Upper lobe of right lung (tissue), 1 donor: ENCODE results near the gene IFT172. TPM values are rescaled to one million over a fixed set of nuclear protein-coding genes. Genes with fewer than 3 reads are reported as not detected.

Experiments
- ATAC-seq: fragments of 200-7000 bp; cut with Tn5 transposase; one replicate; pipeline ENCODE4 v1.9.1; 2020; ENCODE audit warnings: mild to moderate bottlenecking, moderate library complexity
- DNase-seq: peaks from one replicate; pipeline ENCODE4 v3.0.0-alpha.2; 2020
- H3K27ac ChIP-seq: fragments of 200-600 bp; one replicate; pipeline ENCODE4 v1.8.0; 2022
- H3K27me3 ChIP-seq: fragments of 200-600 bp; one replicate; pipeline ENCODE4 v1.8.0; 2022; ENCODE audit warnings: mild to moderate bottlenecking
- H3K36me3 ChIP-seq: fragments of 200-600 bp; one replicate; pipeline ENCODE4 v1.8.0; 2022
- H3K4me1 ChIP-seq: fragments of 200-600 bp; one replicate; pipeline ENCODE4 v1.8.0; 2022
- H3K4me3 ChIP-seq: fragments of 200-600 bp; one replicate; pipeline ENCODE4 v1.8.0; 2022; ENCODE audit warnings: mild to moderate bottlenecking
- H3K9me3 ChIP-seq: fragments of 200-600 bp; one replicate; pipeline ENCODE4 v1.8.0; 2022
- intact Hi-C: fragments of 100-400 bp; cut with DNase I; formaldehyde crosslinking; loops from one replicate; pipeline ENCODE4 v1.11.0; 2022
- total RNA-seq: library from RNA; stranded (reverse); fragmentation: NEBNext Ultra II Directional; extraction: Animal tissue kit (Norgen Biotek cat#: 25700); gene quantifications from one replicate; pipeline ENCODE4 v1.2.1, GENCODE V29; 2021
- TF ChIP-seq, protein P1 (sequence below): fragments of 200-600 bp; IDR thresholded peaks from one replicate; pipeline ENCODE4 v1.8.0; 2022; ENCODE audit warnings: antibody characterized with exemption
- donor health status: DM: no; HTN: yes; CAD: no; lungs with severe emphysema.

The IFT172 gene
- total RNA-seq, 1 donor from 2014 or later: 19.2 TPM

DNA sequence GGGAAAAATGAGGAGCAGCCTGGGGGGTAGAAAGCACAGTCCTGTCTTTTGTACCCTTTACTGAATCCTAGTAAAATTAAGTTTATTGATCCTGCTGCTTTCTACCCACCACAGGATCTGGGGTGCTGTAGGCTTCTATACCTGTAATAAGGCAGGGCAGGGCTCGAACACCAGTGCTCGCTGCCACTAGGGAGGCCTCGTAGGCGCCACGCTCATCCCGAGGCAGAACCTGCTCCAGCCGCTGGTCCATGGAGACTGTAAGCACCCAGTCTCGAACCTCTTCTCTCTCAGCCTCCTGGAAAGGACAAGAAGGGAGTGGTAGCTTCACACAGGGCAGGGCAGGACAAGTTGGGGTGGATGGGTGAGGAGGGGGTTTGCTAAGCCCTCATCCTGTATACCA lies 44.4 kb downstream of the IFT172 start:
- no peaks in the 10 kb centered on the region for H3K27me3 ChIP-seq
- no peak overlapping the region for H3K4me3 ChIP-seq
- TF ChIP-seq, protein P1, sequence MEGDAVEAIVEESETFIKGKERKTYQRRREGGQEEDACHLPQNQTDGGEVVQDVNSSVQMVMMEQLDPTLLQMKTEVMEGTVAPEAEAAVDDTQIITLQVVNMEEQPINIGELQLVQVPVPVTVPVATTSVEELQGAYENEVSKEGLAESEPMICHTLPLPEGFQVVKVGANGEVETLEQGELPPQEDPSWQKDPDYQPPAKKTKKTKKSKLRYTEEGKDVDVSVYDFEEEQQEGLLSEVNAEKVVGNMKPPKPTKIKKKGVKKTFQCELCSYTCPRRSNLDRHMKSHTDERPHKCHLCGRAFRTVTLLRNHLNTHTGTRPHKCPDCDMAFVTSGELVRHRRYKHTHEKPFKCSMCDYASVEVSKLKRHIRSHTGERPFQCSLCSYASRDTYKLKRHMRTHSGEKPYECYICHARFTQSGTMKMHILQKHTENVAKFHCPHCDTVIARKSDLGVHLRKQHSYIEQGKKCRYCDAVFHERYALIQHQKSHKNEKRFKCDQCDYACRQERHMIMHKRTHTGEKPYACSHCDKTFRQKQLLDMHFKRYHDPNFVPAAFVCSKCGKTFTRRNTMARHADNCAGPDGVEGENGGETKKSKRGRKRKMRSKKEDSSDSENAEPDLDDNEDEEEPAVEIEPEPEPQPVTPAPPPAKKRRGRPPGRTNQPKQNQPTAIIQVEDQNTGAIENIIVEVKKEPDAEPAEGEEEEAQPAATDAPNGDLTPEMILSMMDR: no peak
- H3K4me1 ChIP-seq: no peaks in the 10 kb centered on the region
- peaks cover 43% of the 10 kb centered on the region for H3K36me3 ChIP-seq
- ATAC-seq (no peak), DNase-seq (no peak)
- intact Hi-C loops: no loop called here
- H3K27ac ChIP-seq: no peak overlapping the region
- H3K9me3 ChIP-seq: no peaks in the 10 kb centered on the region

DNA sequence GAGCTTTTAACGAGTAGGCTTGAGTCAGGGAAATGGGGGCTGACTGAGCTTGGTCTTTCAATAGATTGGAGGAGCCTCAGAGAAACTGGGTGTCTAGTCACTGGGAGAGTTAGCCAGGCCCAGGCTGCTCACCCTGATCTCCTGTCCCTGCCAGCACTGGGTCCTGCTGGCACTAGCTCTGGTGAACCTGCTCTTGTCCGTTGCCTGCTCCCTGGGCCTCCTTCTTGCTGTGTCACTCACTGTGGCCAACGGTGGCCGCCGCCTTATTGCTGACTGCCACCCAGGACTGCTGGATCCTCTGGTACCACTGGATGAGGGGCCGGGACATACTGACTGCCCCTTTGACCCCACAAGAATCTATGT lies 46.6 kb downstream of the IFT172 start:
- intact Hi-C loops: no loop called here
- ATAC-seq (peak; percentile 1), DNase-seq (no peak)
- Histone ChIP-seq H3K36me3 (peaks cover 49% of the 10 kb centered on the region), H3K9me3 (no peaks in the 10 kb centered on the region), H3K27ac (peak overlapping the region; percentile 58), H3K27me3 (no peaks in the 10 kb centered on the region), H3K4me3 (peak overlapping the region; percentile 41), H3K4me1 (no peaks in the 10 kb centered on the region)
- TF ChIP-seq, protein P1: no peak

DNA sequence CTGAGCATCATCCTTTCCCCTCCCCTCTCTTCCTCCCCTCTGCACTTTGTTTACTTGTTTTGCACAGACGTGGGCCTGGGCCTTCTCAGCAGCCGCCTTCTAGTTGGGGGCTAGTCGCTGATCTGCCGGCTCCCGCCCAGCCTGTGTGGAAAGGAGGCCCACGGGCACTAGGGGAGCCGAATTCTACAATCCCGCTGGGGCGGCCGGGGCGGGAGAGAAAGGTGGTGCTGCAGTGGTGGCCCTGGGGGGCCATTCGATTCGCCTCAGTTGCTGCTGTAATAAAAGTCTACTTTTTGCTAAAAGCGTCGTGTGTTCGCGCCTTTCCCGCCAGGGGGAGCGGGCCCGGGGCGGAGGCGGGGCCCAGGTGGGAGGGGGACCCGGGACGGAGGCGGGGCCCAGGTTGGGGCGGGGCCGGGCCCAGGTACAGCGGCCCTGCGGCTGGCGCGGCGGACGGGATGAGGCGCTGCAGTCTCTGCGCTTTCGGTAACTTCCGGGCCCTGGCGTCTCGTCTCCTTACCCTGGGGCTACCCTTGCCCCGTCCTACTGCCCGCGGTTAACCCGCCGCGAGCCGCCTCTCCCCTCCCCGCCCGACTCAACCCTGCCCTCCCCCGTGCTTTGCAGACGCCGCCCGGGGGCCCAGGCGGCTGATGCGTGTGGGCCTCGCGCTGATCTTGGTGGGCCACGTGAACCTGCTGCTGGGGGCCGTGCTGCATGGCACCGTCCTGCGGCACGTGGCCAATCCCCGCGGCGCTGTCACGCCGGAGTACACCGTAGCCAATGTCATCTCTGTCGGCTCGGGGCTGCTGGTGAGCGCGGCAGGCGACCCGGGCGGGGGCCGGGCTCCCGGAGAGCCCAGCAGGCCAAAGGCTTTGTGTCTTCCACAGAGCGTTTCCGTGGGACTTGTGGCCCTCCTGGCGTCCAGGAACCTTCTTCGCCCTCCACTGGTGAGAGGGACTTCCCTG lies 47.3 kb downstream of the IFT172 start, which contains the start of gene KRTCAP3:
TSS of gene KRTCAP3 (plus strand) at position 424 of the 962 bp plus-strand sequence. CDS start at position 456, 32 bp downstream.
- Histone ChIP-seq H3K4me1 (no peaks in the 10 kb centered on the region), H3K36me3 (peaks cover 49% of the 10 kb centered on the region), H3K9me3 (no peaks in the 10 kb centered on the region), H3K27me3 (no peaks in the 10 kb centered on the region), H3K27ac (peak within 1 kb of the TSS; percentile 58), H3K4me3 (peak within 1 kb of the TSS; percentile 41)
- intact Hi-C loops: no loop called here
- ATAC-seq: peak; percentile 96
- peak; percentile 88 for DNase-seq
- TF ChIP-seq, protein P1: peak; percentile 20

DNA sequence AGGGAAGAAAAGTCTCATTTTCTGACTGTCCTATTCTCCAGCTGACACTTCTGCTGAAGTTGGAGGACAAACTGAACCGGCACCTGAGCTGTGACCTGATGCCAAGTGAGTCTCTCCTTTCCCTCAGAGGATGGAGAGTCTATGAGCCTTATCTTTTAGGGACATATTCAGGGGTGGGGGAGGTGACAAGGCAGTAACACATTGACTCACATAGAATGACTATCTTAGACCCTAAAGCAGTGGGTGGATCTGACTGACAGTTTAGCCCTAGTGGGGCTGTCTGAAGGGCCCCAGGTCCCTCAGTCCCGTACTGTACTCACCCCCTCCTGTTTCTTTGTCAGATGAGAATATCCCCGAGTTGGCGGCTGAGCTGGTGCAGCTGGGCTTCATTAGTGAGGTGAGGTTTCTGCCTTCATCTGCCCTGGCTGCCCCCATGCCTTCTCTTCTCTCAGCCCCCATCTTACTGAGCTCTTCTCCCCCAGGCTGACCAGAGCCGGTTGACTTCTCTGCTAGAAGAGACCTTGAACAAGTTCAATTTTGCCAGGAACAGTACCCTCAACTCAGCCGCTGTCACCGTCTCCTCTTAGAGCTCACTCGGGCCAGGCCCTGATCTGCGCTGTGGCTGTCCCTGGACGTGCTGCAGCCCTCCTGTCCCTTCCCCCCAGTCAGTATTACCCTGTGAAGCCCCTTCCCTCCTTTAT lies 48.2 kb downstream of the IFT172 start:
- intact Hi-C loops: no loop called here
- no peak overlapping the region for H3K4me3 ChIP-seq
- H3K27me3 ChIP-seq: no peaks in the 10 kb centered on the region
- DNase-seq (no peak), ATAC-seq (no peak)
- no peaks in the 10 kb centered on the region for H3K9me3 ChIP-seq
- no peak overlapping the region for H3K27ac ChIP-seq
- H3K4me1 ChIP-seq: no peaks in the 10 kb centered on the region
- TF ChIP-seq, protein P1: no peak
- peaks cover 57% of the 10 kb centered on the region for H3K36me3 ChIP-seq

DNA sequence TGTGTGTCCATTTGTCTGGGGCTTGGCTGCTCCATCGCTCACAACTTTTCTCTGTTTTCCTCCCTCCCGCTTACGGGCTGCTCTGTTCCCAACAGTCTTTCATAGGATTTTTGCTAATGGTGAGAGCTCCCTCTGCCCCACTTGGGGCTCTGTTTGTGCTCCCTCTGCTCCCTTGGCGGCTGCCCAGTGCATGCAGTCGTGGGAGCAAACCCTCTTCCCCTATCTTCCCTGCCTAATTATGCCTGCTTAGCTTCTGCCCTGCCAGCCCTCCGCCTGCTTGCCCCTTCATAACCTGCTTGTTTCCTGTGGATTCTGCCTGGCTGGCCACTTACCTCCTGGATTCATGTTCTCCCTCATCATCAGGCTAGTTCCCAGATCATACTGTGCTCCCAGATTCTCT lies 53.9 kb downstream of the IFT172 start:
- Histone ChIP-seq H3K36me3 (peaks cover 80% of the 10 kb centered on the region), H3K4me3 (no peak overlapping the region), H3K4me1 (peaks cover 16% of the 10 kb centered on the region), H3K9me3 (no peaks in the 10 kb centered on the region), H3K27ac (no peak overlapping the region), H3K27me3 (no peaks in the 10 kb centered on the region)
- TF ChIP-seq, protein P1: no peak
- ATAC-seq (no peak), DNase-seq (no peak)
- intact Hi-C loops: no loop called here
